BLaER1 (cell line): ENCODE data around the gene LPP.

Experiments
- H3K27ac ChIP-seq: shearing (Covaris generic); formaldehyde crosslinking; 2 replicates; pipeline ENCODE4 v1.8.1; 2022
- H3K27me3 ChIP-seq: shearing (Covaris generic); formaldehyde crosslinking; 2 replicates; pipeline ENCODE4 v1.8.1; 2022
- H3K36me3 ChIP-seq: shearing (Covaris generic); formaldehyde crosslinking; 2 replicates; pipeline ENCODE4 v1.8.1; 2022
- H3K4me1 ChIP-seq: shearing (Covaris generic); formaldehyde crosslinking; 2 replicates; pipeline ENCODE4 v1.8.1; 2022
- H3K4me2 ChIP-seq: shearing (Covaris generic); formaldehyde crosslinking; 2 replicates; pipeline ENCODE4 v1.8.1; 2022
- H3K4me3 ChIP-seq: shearing (Covaris generic); formaldehyde crosslinking; 2 replicates; pipeline ENCODE4 v1.8.1; 2022
- H3K9ac ChIP-seq: shearing (Covaris generic); formaldehyde crosslinking; 2 replicates; pipeline ENCODE4 v1.8.1; 2022
- H3K9me3 ChIP-seq: shearing (Covaris generic); formaldehyde crosslinking; 2 replicates; pipeline ENCODE4 v1.8.1; 2022
- H4K20me1 ChIP-seq: shearing (Covaris generic); formaldehyde crosslinking; 2 replicates; pipeline ENCODE4 v1.8.1; 2022
- Cebpa-rat ChIP-seq: shearing (Covaris generic); IDR thresholded peaks from 2 replicates; pipeline ENCODE4 v1.8.1; 2022

The LPP gene

GRCh38 chr3:188306435-188307005, 152.6 kb downstream of the LPP start:
- Histone ChIP-seq H3K9me3 (peaks cover 2% of the 10 kb centered on the region; the same call in 1 of the 2 replicates), H3K4me1 (peaks cover 8% of the 10 kb centered on the region; the same call in 1 of the 2 replicates), H3K4me3 (no peak overlapping the region), H3K36me3 (peaks cover 6% of the 10 kb centered on the region; the same call in 1 of the 2 replicates), H3K27ac (no peak overlapping the region), H3K9ac (no peak overlapping the region), H3K27me3 (no peaks in the 10 kb centered on the region), H4K20me1 (no peaks in the 10 kb centered on the region), H3K4me2 (no peak overlapping the region)
- TF ChIP-seq Cebpa-rat: no peak

- Histone ChIP-seq H3K4me2 (peak overlapping the region; percentile 12; the same call in 1 of the 2 replicates), H3K36me3 (peaks cover 6% of the 10 kb centered on the region; the same call in 1 of the 2 replicates), H3K27ac (no peak overlapping the region), H4K20me1 (no peaks in the 10 kb centered on the region), H3K9me3 (peaks cover 4% of the 10 kb centered on the region; the same call in 1 of the 2 replicates), H3K4me1 (peaks cover 8% of the 10 kb centered on the region; the same call in 1 of the 2 replicates), H3K4me3 (no peak overlapping the region), H3K9ac (no peak overlapping the region), H3K27me3 (no peaks in the 10 kb centered on the region)
- TF ChIP-seq Cebpa-rat: no peak
These were observed 155.7 kb downstream of the LPP start for GRCh38 chr3:188309437-188310269.

- Histone ChIP-seq H3K27ac (no peak overlapping the region), H3K4me3 (no peak overlapping the region), H3K4me1 (peaks cover 8% of the 10 kb centered on the region; the same call in 1 of the 2 replicates), H4K20me1 (no peaks in the 10 kb centered on the region), H3K27me3 (no peaks in the 10 kb centered on the region), H3K36me3 (peaks cover 6% of the 10 kb centered on the region; the same call in 1 of the 2 replicates), H3K9ac (no peak overlapping the region), H3K4me2 (no peak overlapping the region), H3K9me3 (peaks cover 4% of the 10 kb centered on the region; the same call in 1 of the 2 replicates)
- TF ChIP-seq Cebpa-rat: no peak
These were observed 156.3 kb downstream of the LPP start for GRCh38 chr3:188310270-188310710.

GRCh38 chr3:188315553-188315952, 161.6 kb downstream of the LPP start:
- no peaks in the 10 kb centered on the region for H3K4me1 ChIP-seq
- H3K36me3 ChIP-seq: no peaks in the 10 kb centered on the region
- no peak overlapping the region for H3K4me3 ChIP-seq
- H4K20me1 ChIP-seq: no peaks in the 10 kb centered on the region
- no peak overlapping the region for H3K4me2 ChIP-seq
- H3K9ac ChIP-seq: no peak overlapping the region
- peaks cover 4% of the 10 kb centered on the region; the same call in 1 of the 2 replicates for H3K9me3 ChIP-seq
- no peak for TF ChIP-seq Cebpa-rat
- H3K27ac ChIP-seq: no peak overlapping the region
- no peaks in the 10 kb centered on the region for H3K27me3 ChIP-seq

- no peak for TF ChIP-seq Cebpa-rat
- Histone ChIP-seq H4K20me1 (no peaks in the 10 kb centered on the region), H3K27me3 (no peaks in the 10 kb centered on the region), H3K36me3 (no peaks in the 10 kb centered on the region), H3K4me1 (no peaks in the 10 kb centered on the region), H3K9ac (no peak overlapping the region), H3K4me2 (no peak overlapping the region), H3K4me3 (no peak overlapping the region), H3K9me3 (peaks cover 4% of the 10 kb centered on the region; the same call in 1 of the 2 replicates), H3K27ac (no peak overlapping the region)
These were observed 162.2 kb downstream of the LPP start for GRCh38 chr3:188316021-188316722.

GRCh38 chr3:188316723-188317070, 162.7 kb downstream of the LPP start:
- Histone ChIP-seq H3K4me3 (no peak overlapping the region), H3K4me2 (no peak overlapping the region), H3K27me3 (no peaks in the 10 kb centered on the region), H4K20me1 (no peaks in the 10 kb centered on the region), H3K27ac (no peak overlapping the region), H3K36me3 (no peaks in the 10 kb centered on the region), H3K4me1 (no peaks in the 10 kb centered on the region), H3K9me3 (peaks cover under 1% of the 10 kb centered on the region; the same call in 1 of the 2 replicates), H3K9ac (no peak overlapping the region)
- no peak for TF ChIP-seq Cebpa-rat

- Histone ChIP-seq H3K4me3 (no peak overlapping the region), H3K27ac (no peak overlapping the region), H3K4me2 (no peak overlapping the region), H3K36me3 (no peaks in the 10 kb centered on the region), H4K20me1 (no peaks in the 10 kb centered on the region), H3K9me3 (no peaks in the 10 kb centered on the region), H3K9ac (no peak overlapping the region), H3K4me1 (no peaks in the 10 kb centered on the region), H3K27me3 (no peaks in the 10 kb centered on the region)
- TF ChIP-seq Cebpa-rat: no peak
These were observed 165.6 kb downstream of the LPP start for GRCh38 chr3:188319569-188319968.

- no peak overlapping the region for H3K27ac ChIP-seq
- no peaks in the 10 kb centered on the region for H3K9me3 ChIP-seq
These were observed 166.8 kb downstream of the LPP start for GRCh38 chr3:188320757-188321156.

GRCh38 chr3:188321258-188321657, 167.3 kb downstream of the LPP start:
- H3K36me3 ChIP-seq: no peaks in the 10 kb centered on the region
- no peaks in the 10 kb centered on the region for H3K27me3 ChIP-seq
- peaks cover 6% of the 10 kb centered on the region for H3K4me1 ChIP-seq
- TF ChIP-seq Cebpa-rat: no peak
- H3K9ac ChIP-seq: no peak overlapping the region
- H3K4me2 ChIP-seq: no peak overlapping the region
- H3K27ac ChIP-seq: no peak overlapping the region
- H3K4me3 ChIP-seq: no peak overlapping the region
- H4K20me1 ChIP-seq: no peaks in the 10 kb centered on the region
- H3K9me3 ChIP-seq: no peaks in the 10 kb centered on the region

More at GRCh38 chr3:188320757-188321156, 166.8 kb downstream of the LPP start:
- Histone ChIP-seq H3K4me2 (no peak overlapping the region), H3K27me3 (no peaks in the 10 kb centered on the region), H4K20me1 (no peaks in the 10 kb centered on the region), H3K36me3 (no peaks in the 10 kb centered on the region), H3K4me1 (peaks cover under 1% of the 10 kb centered on the region; the same call in 1 of the 2 replicates), H3K9ac (no peak overlapping the region), H3K4me3 (no peak overlapping the region)
- no peak for TF ChIP-seq Cebpa-rat
